K562 (cell line): Measurements from ENCODE around the gene NUP188. TPM values are rescaled to one million over a fixed set of nuclear protein-coding genes. Genes with fewer than 3 reads are reported as not detected.

Experiments
- ATF2 ChIP-seq: sonication (generic); formaldehyde crosslinking; IDR thresholded peaks from 2 replicates; pipeline ENCODE4 v1.8.1; 2022; ENCODE audit warnings: missing genetic modification reagents
- MBD1 ChIP-seq: fragments of 250-450 bp; sonication (Bioruptor Pico); IDR thresholded peaks from 2 replicates; pipeline ENCODE4 v1.8.0; 2022; ENCODE audit warnings: inconsistent platforms
- MED1 ChIP-seq: sonication (generic); formaldehyde crosslinking; IDR thresholded peaks from 2 replicates; pipeline ENCODE4 v1.8.1; 2023; ENCODE audit warnings: missing genetic modification reagents, borderline replicate concordance
- NR0B1 ChIP-seq: fragments of 450-650 bp; IDR thresholded peaks from one replicate; pipeline ENCODE4 v1.6.1; 2018; ENCODE audit warnings: mild to moderate bottlenecking, moderate library complexity; ENCODE audit not compliant: partially characterized antibody
- SMAD1 ChIP-seq: fragments of 150-350 bp; IDR thresholded peaks from 2 replicates; pipeline ENCODE4 v1.6.1; 2014; ENCODE audit warnings: low read length, low read depth; ENCODE audit not compliant: partially characterized antibody
- TAL1 ChIP-seq: fragments of 450-650 bp; IDR thresholded peaks from 2 replicates; pipeline ENCODE4 v1.6.1; 2016; ENCODE audit warnings: mild to moderate bottlenecking
- ZBTB7A ChIP-seq: IDR thresholded peaks from 2 replicates; pipeline ENCODE4 v1.6.1; 2011; ENCODE audit warnings: low read depth, mild to moderate bottlenecking, low read length, moderate library complexity, borderline replicate concordance; ENCODE audit not compliant: control insufficient read depth
- ZNF184 ChIP-seq: sonication (generic); formaldehyde crosslinking; IDR thresholded peaks from 2 replicates; pipeline ENCODE4 v1.5.0; 2020; ENCODE audit warnings: missing genetic modification reagents
- ZNF695 ChIP-seq: fragments of 450-650 bp; formaldehyde crosslinking; IDR thresholded peaks from 2 replicates; pipeline ENCODE4 v1.4.0; 2020; ENCODE audit warnings: mild to moderate bottlenecking, moderate library complexity
- polyA plus RNA-seq, 8 experiments: library from polyadenylated mRNA; depleted of rRNA in 4 of 8; stranded (reverse) in 5 of 8; unstranded in 3 of 8; fragments of >200 nt; fragmentation: Nextera tagmentation in 2 of 8; fragmentation: Illumina TruSeq in 1 of 8; extraction: Ambion mirVana in 2 of 8; extraction: Trizol in 1 of 8; gene quantifications; 2 replicates each; pipeline versions ENCODE4 v1.2.1 to v1.2.3, GENCODE V29; 2011 to 2014; ENCODE audit warnings: inconsistent platforms in 1 of 8, missing spikeins in 1 of 8
- total RNA-seq, 7 experiments: library from RNA; depleted of rRNA in 6 of 7; stranded (reverse); fragments of >200 nt in 6 of 7; fragmentation: Illumina TruSeq in 2 of 7; extraction: Trizol in 2 of 7; gene quantifications; 2 replicates each; pipeline versions ENCODE4 v1.2.1 to v1.2.3, GENCODE V29; 2011 to 2021; ENCODE audit warnings: low replicate concordance in 1 of 7

NUP188 gene
- total and polyA plus RNA-seq, 9 of the 15 experiments (the other 6 are each of a cell fraction or from before 2014, with no cell fraction given), result 11.7 to 135 (median 70.6) TPM

GRCh38 chr9:129023036-129023907, 75.8 kb downstream of the NUP188 start (continued):
- TF ChIP-seq NR0B1 (no peak), MED1 (CRISPR knock-in tag) (no peak), ZBTB7A (peak; percentile 47; the same call in 1 of the 2 replicates), SMAD1 (no peak), MBD1 (CRISPR knock-in tag) (no peak), ZNF695 (CRISPR knock-in tag) (no peak), TAL1 (peak; percentile 84), ATF2 (CRISPR knock-in tag) (peak; percentile 87), ZNF184 (CRISPR knock-in tag) (no peak)
- TF ChIP-seq, all 486 proteins: peak for 128
